OCI-LY7 (cell line): ENCODE measurements around the gene ABCG2. TPM values are rescaled to one million over a fixed set of nuclear protein-coding genes. Genes with fewer than 3 reads are reported as not detected.

ENCODE experiments used
- BruUV-seq: library from RNA; stranded (reverse); fragments of 400-500 nt; replicated peaks from 2 replicates; lab custom pipeline; 2021; lab: Mats Ljungman, UMichigan
- CTCF ChIA-PET: fragments of 300-600 bp; sonication (Branson Sonifier 250); formaldehyde crosslinking; loops from one replicate; lab custom pipeline; 2022; ENCODE audit warnings: antibody characterized with exemption; ENCODE audit not compliant: unreplicated experiment; lab: Charles Lee
- POLR2A ChIA-PET: fragments of 300-600 bp; sonication (Branson Sonifier 250); formaldehyde crosslinking; loops from one replicate; lab custom pipeline; 2022; ENCODE audit warnings: antibody characterized with exemption; lab: Charles Lee
- DNase-seq: peaks from one replicate; pipeline ENCODE4 v3.0.0-alpha.2; 2015; ENCODE audit warnings: low spot score
- H2AFZ ChIP-seq: fragments of 200-600 bp; sonication (generic), shearing (Covaris generic); 2 replicates; pipeline ENCODE4 v1.6.1; 2014; ENCODE audit warnings: mild to moderate bottlenecking, antibody characterized with exemption, low read length, moderate library complexity
- H3K27ac ChIP-seq: fragments of 200-600 bp; sonication (generic); 2 replicates; pipeline ENCODE4 v1.5.1; 2014; ENCODE audit warnings: mixed run types, low read depth, mild to moderate bottlenecking, moderate library complexity, low read length, inconsistent platforms; ENCODE audit not compliant: poor library complexity, severe bottlenecking
- H3K36me3 ChIP-seq: fragments of 200-600 bp; sonication (generic); 2 replicates; pipeline ENCODE4 v1.6.1; 2014; ENCODE audit warnings: mild to moderate bottlenecking, antibody characterized with exemption, low read length, moderate library complexity, mixed read lengths; ENCODE audit not compliant: insufficient read depth
- H3K4me1 ChIP-seq: fragments of 200-600 bp; sonication (generic); 2 replicates; pipeline ENCODE4 v1.5.1; 2014; ENCODE audit warnings: mild to moderate bottlenecking, low read length; ENCODE audit not compliant: insufficient read depth, poor library complexity, severe bottlenecking
- H3K4me2 ChIP-seq: fragments of 200-600 bp; sonication (generic); 2 replicates; pipeline ENCODE4 v1.6.1; 2014; ENCODE audit warnings: mild to moderate bottlenecking, low read length
- H3K4me3 ChIP-seq: fragments of 200-600 bp; sonication (generic); 2 replicates; pipeline ENCODE4 v1.5.1; 2014; ENCODE audit warnings: mild to moderate bottlenecking, low read depth, low read length; ENCODE audit not compliant: poor library complexity, severe bottlenecking
- H3K79me2 ChIP-seq: fragments of 200-600 bp; sonication (generic); 2 replicates; pipeline ENCODE4 v1.6.1; 2016; ENCODE audit warnings: low read depth, mild to moderate bottlenecking, low read length, moderate library complexity, mixed read lengths; ENCODE audit not compliant: insufficient read depth
- H3K9me2 ChIP-seq: fragments of 200-600 bp; sonication (generic); 2 replicates; pipeline ENCODE4 v1.6.1; 2016; ENCODE audit warnings: mild to moderate bottlenecking, low read length, mixed read lengths; ENCODE audit not compliant: insufficient read depth
- H3K9me3 ChIP-seq: fragments of 200-600 bp; sonication (generic); 2 replicates; pipeline ENCODE4 v1.6.1; 2014; ENCODE audit warnings: mild to moderate bottlenecking, mixed run types, low read length, mixed read lengths
- H4K20me1 ChIP-seq: fragments of 200-600 bp; sonication (generic); 2 replicates; pipeline ENCODE4 v1.6.1; 2014; ENCODE audit warnings: mild to moderate bottlenecking, antibody characterized with exemption, low read length, moderate library complexity, mixed read lengths; ENCODE audit not compliant: insufficient read depth
- CTCF ChIP-seq: fragments of 200-600 bp; sonication (generic); conservative IDR thresholded peaks from 2 replicates; pipeline ENCODE4 v1.5.1; 2014; ENCODE audit warnings: mild to moderate bottlenecking, antibody characterized with exemption, low read length, moderate library complexity, mixed read lengths
- EZH2phosphoT487 ChIP-seq: fragments of 200-600 bp; sonication (generic); IDR thresholded peaks from 2 replicates; pipeline ENCODE4 v1.6.1; 2018; ENCODE audit warnings: low read depth, borderline replicate concordance, mild to moderate bottlenecking, mixed run types, antibody characterized with exemption, low read length, moderate library complexity, mixed read lengths
- intact Hi-C: fragments of 100-400 bp; cut with micrococcal nuclease; formaldehyde crosslinking; loops from one replicate; pipeline ENCODE4 v1.10.0; 2022; ENCODE audit not compliant: unreplicated experiment
- total RNA-seq, 2 experiments: library from RNA; depleted of rRNA in 1 of 2; stranded (reverse); fragments of >200 nt in 1 of 2; shearing (Covaris generic) in 1 of 2; gene quantifications; 2 replicates each; pipeline ENCODE4 v1.2.3, GENCODE V29; 2014 to 2022

ABCG2 gene
- total RNA-seq, 2 experiments from 2014 or later = not detected

GRCh38 chr4:88107406-88108107, 50.9 kb downstream of the ABCG2 start:
- H3K27ac ChIP-seq = no peak overlapping the region
- POLR2A ChIA-PET = no interaction called here
- no peak overlapping the region for H2AFZ ChIP-seq
- no peaks in the 10 kb centered on the region for H3K4me1 ChIP-seq
- no peaks in the 10 kb centered on the region for H4K20me1 ChIP-seq
- no peak for DNase-seq
- TF ChIP-seq CTCF = no peak
- TF ChIP-seq EZH2phosphoT487 = no peak
- no peaks in the 10 kb centered on the region for H3K9me3 ChIP-seq
- H3K4me3 ChIP-seq = no peak overlapping the region
- intact Hi-C loops = no loop called here
- H3K79me2 ChIP-seq = no peaks in the 10 kb centered on the region
- no peaks in the 10 kb centered on the region for H3K9me2 ChIP-seq
- H3K36me3 ChIP-seq = no peaks in the 10 kb centered on the region
- no TSS peak for BruUV-seq
- CTCF ChIA-PET = no interaction called here
- no peak overlapping the region for H3K4me2 ChIP-seq

DNA sequence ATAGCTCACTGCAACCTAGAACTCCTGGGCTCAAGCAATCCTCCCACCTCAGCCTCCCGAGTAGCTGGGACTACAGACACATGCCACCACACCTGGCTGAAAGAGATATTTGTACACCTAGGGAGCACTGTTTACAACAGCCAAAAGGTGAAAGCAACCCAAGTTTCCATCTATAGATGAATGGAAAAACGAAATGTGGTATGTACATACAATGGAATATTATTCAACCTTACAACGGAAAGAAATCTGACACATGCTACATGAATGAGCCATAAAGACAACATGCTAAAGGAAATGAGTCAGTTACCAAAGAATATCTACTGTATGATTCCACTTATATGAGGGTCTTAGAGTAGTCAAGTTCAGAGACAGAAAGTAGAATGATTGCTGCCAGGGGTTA, 52.2 kb downstream of the ABCG2 start:
- CTCF ChIA-PET = no interaction called here
- intact Hi-C loops = no loop called here
- no peaks in the 10 kb centered on the region for H3K9me3 ChIP-seq
- no peaks in the 10 kb centered on the region for H3K4me1 ChIP-seq
- no peaks in the 10 kb centered on the region for H4K20me1 ChIP-seq
- H3K4me2 ChIP-seq = no peak overlapping the region
- DNase-seq = no peak
- H2AFZ ChIP-seq = no peak overlapping the region
- H3K9me2 ChIP-seq = no peaks in the 10 kb centered on the region
- H3K27ac ChIP-seq = no peak overlapping the region
- no peak overlapping the region for H3K4me3 ChIP-seq
- H3K79me2 ChIP-seq = no peaks in the 10 kb centered on the region
- POLR2A ChIA-PET = no interaction called here
- no peaks in the 10 kb centered on the region for H3K36me3 ChIP-seq
- no TSS peak for BruUV-seq
- TF ChIP-seq EZH2phosphoT487 (no peak), CTCF (no peak)

DNA sequence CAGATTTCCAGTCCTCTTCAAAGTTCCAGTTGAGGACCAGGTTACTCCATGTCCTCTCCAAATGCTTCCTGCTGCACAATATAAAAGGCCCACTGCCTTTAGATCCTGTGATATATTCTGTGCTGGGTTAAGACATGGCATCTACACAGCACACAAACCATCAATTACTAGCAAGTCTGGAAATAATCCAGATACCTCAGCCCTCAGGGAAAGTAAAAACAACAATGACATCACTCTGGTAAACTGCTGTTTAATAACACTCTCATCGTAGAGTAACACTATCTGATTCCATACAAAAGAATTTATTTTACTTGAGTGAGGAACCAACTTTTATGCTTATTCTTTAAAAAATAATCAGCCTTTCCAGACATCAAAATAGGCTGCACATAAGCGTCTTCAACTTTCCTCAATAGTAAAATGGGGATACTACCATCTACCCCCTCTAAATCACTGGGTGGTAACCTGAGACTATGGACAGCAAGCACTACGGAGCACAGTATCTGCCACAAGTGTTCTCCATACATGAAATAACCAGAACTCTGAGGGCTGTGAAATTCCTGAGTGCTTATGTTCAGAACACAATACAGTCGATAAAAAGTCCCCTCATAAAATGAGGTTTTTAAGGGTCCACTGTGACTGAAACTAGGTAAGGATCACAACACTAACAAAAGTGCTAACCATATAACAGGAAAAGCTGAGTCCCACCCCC, 53.4 kb downstream of the ABCG2 start:
- Histone ChIP-seq H4K20me1 (no peaks in the 10 kb centered on the region), H2AFZ (no peak overlapping the region), H3K79me2 (no peaks in the 10 kb centered on the region), H3K4me1 (no peaks in the 10 kb centered on the region), H3K27ac (no peak overlapping the region), H3K36me3 (no peaks in the 10 kb centered on the region), H3K4me2 (no peak overlapping the region), H3K9me3 (no peaks in the 10 kb centered on the region), H3K4me3 (no peak overlapping the region), H3K9me2 (no peaks in the 10 kb centered on the region)
- POLR2A ChIA-PET = interaction anchor here (0.6 to 0.9 kb wide), 2 partner anchors 29 to 55 kb away, joined by 3 read pairs; no protein-coding TSS in a partner anchor
- BruUV-seq = no TSS peak
- no peak for DNase-seq
- TF ChIP-seq EZH2phosphoT487 (no peak), CTCF (no peak)
- intact Hi-C loops = no loop called here
- CTCF ChIA-PET = interaction anchor here (0.6 kb wide), 1 partner anchor 1052 kb away, joined by 3 read pairs; no protein-coding TSS in a partner anchor
